Ectodermal cell (in vitro differentiated cells): Measurements from ENCODE around the gene DNAJC30.

Experiments used
- H3K27ac ChIP-seq: 2 replicates; pipeline ENCODE4 v1.7.0; 2013; ENCODE audit warnings: mild to moderate bottlenecking, low read depth, low read length; ENCODE audit not compliant: insufficient read depth, poor library complexity, severe bottlenecking
- H3K27me3 ChIP-seq: 2 replicates; pipeline ENCODE4 v1.7.0; 2013; ENCODE audit warnings: mild to moderate bottlenecking, low read length; ENCODE audit not compliant: insufficient read depth, control insufficient read depth, poor library complexity, severe bottlenecking
- H3K36me3 ChIP-seq: one replicate; pipeline ENCODE4 v1.7.0; 2013; ENCODE audit warnings: low read length; ENCODE audit not compliant: control insufficient read depth, insufficient read depth
- H3K4me1 ChIP-seq: one replicate; pipeline ENCODE4 v1.7.0; 2013; ENCODE audit warnings: low read length; ENCODE audit not compliant: control insufficient read depth, insufficient read depth
- H3K4me3 ChIP-seq: 2 replicates; pipeline ENCODE4 v1.7.0; 2013; ENCODE audit warnings: low read depth, low read length, control low read depth; ENCODE audit not compliant: insufficient read depth
- H3K9me3 ChIP-seq: 2 replicates; pipeline ENCODE4 v1.7.0; 2013; ENCODE audit warnings: mild to moderate bottlenecking, low read length, moderate library complexity; ENCODE audit not compliant: control insufficient read depth
- WGBS, 2 experiments: methylation state at CpG; one replicate each; pipeline ENCODE4 v1.1.7; 2013; ENCODE audit warnings: missing lambda C conversion rate in 2 of 2; 5-methylcytosine and 5-hydroxymethylcytosine counted together

Gene DNAJC30

DNA sequence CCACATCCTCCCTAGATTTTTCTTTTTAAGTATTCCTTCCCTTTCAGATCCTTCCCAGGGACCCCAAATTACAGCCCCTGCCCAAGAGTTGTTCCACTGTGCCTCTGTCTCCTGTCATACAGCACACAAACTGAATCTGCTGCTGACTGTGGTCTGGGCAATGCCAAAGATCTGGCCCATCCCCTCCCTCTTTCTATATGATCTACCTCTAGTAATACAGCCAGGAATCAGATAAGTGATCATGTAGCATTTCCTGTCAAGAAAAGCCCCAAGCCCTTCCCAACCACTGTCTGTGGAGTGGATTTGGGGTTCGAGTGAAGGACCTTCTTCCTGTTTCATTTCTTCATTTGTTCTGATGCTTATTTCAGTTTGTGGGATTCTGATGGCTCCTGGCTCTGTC lies 29.5 kb upstream of the DNAJC30 start:
- no peak overlapping the region for H3K27ac ChIP-seq
- WGBS, 2 experiments = 84 to 89% methylated on average over 1 of the region's 1 CpG
- H3K4me3 ChIP-seq = no peak overlapping the region

DNA sequence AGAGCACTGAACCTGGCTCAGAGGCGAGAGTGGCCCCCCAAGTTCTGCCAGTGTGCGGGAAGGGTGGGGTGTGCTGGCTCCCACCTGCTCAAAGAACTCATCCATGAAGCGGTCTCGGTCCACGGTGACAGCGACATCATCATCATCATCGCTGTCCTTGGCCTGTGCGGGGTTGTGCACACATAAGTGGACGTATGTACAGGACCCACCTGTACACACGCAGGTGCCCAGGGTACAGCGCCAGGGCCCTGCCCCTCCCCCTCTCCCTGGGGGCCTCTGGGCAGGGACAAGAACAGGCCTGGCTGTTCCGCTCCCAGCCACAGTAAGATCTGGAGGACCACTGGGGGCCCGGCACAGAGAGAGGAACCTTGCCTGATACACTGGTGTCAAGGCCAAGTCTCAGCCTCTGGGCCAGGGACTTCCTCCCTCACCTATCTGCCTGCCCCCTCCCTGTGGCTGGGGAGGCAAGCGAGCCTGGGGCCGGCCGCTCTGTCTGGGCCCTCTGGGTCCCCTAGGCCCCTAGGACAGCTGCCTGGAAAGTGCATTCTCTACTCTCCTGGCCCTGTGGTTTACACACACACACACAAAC lies 25.8 kb upstream of the DNAJC30 start:
- Histone ChIP-seq H3K4me3 (no peak overlapping the region), H3K9me3 (no peaks in the 10 kb centered on the region), H3K36me3 (no peaks in the 10 kb centered on the region), H3K27me3 (no peaks in the 10 kb centered on the region), H3K27ac (no peak overlapping the region), H3K4me1 (no peaks in the 10 kb centered on the region)
- 96 to 97% methylated on average over 16 of the region's 16 CpGs for WGBS, 2 experiments

More for the DNA sequence above, 29.5 kb upstream of the DNAJC30 start:
- Histone ChIP-seq H3K4me1 (no peaks in the 10 kb centered on the region), H3K36me3 (no peaks in the 10 kb centered on the region), H3K27me3 (no peaks in the 10 kb centered on the region), H3K9me3 (no peaks in the 10 kb centered on the region)

DNA sequence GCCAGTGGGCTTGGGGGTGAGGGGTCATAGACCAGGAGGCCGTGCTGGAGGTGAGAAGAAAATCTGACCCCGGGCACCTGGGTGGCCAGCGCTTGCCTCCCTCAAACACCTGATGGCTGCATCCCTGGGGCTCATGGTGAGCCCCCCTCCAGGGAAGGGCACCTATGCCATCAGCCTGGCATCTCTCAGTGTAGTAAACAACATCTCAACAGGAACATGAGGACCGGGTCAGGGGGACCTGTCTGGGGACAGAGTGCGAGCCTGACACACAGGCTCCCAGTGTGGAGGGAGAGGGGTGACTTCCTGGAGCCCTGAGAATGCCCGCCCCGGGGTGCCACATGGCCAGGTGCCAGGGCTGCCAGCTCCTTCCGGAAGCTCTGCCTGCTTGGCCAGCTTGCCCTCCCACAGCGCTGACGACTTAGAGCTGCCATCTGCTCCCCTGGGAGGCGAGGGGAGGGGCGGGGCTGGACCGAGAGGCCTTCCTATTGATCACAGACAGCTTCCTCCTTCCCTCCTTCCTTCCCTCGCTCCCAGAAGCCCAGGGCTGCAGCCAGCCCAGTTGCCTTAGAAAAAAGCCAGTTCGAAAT lies 23.9 kb upstream of the DNAJC30 start:
- peaks cover 6% of the 10 kb centered on the region for H3K4me1 ChIP-seq
- no peaks in the 10 kb centered on the region for H3K36me3 ChIP-seq
- no peaks in the 10 kb centered on the region for H3K27me3 ChIP-seq
- no peak overlapping the region for H3K27ac ChIP-seq
- H3K4me3 ChIP-seq = no peak overlapping the region
- H3K9me3 ChIP-seq = no peaks in the 10 kb centered on the region
- WGBS, 2 experiments = 77 to 81% methylated on average over 15 of the region's 15 CpGs

DNA sequence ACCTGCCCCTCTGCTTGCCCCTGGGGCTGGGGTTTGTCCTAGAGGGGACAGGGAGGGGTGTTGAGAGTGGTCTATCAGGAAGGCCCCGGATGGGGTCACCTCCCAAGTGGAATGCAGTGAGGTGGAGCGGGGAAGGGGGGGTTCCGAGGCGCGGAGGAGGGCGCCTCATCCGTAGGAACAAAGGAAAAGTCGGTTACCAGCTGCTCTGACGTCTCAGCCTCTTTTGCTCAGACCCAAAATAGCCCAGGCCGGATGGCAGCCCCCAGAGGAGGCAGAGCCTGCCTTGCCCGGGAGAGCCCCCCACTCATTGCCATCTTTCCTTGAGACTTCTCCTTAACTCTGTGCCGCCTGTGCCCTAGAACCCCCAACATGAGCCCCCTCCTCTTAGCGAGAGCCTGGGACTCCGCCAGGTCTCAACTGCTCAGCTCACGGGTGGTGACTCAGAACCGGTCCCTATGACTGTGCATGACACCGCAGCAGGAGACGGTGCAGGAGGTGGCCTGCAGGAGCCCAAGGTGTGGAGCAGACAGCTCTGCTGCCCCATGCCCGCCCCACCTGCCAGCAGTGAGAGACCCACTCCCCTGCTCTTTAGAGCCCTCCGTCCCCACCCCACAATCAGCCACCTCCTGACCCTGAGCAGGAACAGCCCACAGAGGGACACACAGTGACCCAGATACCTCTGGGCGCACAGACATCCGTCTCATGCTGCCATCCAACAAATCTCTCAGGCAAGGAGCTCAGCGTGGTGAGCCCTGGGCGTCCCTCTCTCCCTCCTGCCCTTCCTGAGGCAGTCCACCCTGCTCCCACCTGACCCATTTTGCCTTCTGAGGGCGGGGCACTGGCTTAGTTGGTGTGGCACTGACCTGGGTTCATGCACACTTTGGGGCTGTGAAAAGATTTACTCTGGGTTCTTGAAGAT lies 23.1 kb upstream of the DNAJC30 start:
- H3K27me3 ChIP-seq = no peaks in the 10 kb centered on the region
- no peak overlapping the region for H3K27ac ChIP-seq
- H3K4me1 ChIP-seq = peaks cover 6% of the 10 kb centered on the region
- no peak overlapping the region for H3K4me3 ChIP-seq
- 87% methylated on average over 25 of the region's 25 CpGs for WGBS, 2 experiments
- no peaks in the 10 kb centered on the region for H3K36me3 ChIP-seq
- no peaks in the 10 kb centered on the region for H3K9me3 ChIP-seq

DNA sequence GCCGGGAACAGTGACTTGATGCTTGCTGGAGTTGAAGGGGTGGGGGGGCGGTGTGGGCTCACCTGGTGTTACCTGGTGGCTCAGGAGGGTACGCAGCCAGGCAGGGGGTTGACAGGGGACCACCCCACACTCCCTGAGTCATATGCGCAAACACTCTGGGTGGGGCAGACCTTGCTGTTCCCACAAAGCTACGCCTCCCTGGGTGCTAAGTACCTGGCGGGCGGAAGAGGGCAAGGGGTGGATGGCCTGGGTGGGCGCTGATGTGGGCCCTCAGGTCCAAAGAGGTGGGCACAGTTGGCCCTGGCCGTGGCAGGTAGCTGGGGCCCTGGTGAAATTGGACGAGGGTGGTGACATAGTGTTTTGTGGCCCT lies 22.3 kb upstream of the DNAJC30 start:
- Histone ChIP-seq H3K9me3 (no peaks in the 10 kb centered on the region), H3K4me1 (peaks cover 6% of the 10 kb centered on the region), H3K4me3 (no peak overlapping the region), H3K27ac (no peak overlapping the region), H3K36me3 (no peaks in the 10 kb centered on the region), H3K27me3 (no peaks in the 10 kb centered on the region)
- WGBS, 2 experiments = 93 to 95% methylated on average over 10 of the region's 10 CpGs

DNA sequence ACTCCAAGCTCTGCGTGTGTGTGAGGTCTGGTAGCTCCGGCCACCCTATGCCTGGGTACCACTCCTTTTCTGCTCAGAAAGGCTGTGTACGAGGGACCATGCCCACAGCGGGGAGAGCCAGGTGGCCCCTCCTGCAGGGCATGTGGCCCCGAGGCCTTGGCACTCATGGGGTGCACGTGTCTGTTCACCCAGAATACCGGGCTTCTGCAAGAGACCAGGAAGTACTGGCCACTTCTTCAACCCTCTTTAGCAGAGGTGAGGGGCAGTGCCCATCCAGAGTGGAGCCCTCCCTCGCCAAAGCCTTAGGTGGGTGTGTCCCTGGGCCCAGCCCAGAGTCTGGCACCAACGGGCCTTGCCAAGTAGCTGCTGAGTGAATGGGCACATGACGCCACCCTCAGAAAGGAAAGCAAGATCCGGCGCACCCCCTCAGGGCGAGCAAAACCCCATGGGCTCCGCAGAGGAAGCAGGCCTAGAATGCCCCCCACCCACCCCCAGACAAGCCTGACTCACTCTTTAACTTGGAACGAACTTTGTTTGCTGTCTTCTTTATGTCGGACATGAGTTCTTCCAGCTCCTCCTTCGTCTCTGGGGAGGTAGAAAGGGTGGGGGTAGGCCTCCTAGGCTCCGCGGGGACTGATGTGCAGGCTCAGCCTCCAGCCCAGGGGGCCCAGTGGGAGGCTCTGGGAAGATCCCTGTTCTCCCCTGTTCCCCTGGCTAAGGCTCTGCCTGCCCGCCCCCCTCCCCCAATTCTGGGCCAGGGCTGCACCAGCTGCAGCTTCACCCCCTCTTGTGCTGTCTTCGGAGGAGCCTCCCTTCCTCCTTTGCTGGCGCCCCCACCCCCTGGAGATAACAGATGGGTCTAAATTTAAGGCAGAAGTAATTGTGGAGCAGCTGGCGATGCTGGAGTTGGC lies 21.6 kb upstream of the DNAJC30 start:
- no peaks in the 10 kb centered on the region for H3K36me3 ChIP-seq
- peaks cover 6% of the 10 kb centered on the region for H3K4me1 ChIP-seq
- H3K9me3 ChIP-seq = no peaks in the 10 kb centered on the region
- no peak overlapping the region for H3K27ac ChIP-seq
- H3K27me3 ChIP-seq = no peaks in the 10 kb centered on the region
- WGBS, 2 experiments = 90 to 92% methylated on average over 23 of the region's 23 CpGs
- no peak overlapping the region for H3K4me3 ChIP-seq

DNA sequence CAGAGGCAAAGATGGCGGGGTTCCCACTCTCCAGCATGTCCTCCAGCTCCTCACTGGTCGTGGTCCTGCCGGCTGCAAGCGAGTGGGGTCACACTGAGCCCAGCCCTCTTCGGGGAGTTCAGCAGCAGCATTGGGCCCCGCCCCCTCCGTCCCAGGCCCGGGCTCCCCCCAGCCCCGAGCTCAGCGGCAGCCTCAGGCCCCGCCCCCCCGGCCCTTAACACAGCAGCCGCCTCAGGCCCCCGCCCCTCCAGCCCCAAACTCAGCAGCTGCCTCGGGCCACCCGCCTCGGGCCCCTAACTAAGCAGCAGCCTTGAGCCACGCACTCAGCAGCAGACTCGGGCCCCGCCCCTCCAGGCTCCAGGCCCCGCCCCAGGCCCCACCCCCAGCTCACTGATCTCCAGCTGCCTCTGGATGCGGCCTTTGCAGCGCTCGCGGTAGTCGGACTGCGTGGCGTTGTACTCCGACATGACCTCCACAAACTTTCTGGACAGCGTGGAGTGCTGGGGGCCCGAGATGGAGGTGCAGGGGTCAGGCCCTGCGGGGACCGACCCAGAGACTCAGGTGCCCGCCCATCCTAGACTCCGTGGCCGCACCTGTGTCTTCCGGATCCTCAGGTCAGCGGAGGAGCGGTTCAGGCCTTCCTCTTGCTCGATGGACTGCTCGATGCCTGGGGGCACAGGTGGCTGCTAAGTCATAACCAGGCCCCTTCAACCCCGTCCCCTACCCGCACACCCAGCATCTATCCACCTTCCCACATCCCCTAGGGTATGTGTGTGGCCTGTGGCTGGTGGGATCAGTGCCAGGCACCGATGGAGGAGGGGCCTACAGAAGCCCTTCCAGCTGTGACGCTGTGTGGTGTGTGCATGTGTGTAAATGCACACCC lies 20.7 kb upstream of the DNAJC30 start:
- Histone ChIP-seq H3K4me1 (peaks cover 6% of the 10 kb centered on the region), H3K36me3 (no peaks in the 10 kb centered on the region), H3K27ac (no peak overlapping the region), H3K9me3 (no peaks in the 10 kb centered on the region), H3K27me3 (no peaks in the 10 kb centered on the region), H3K4me3 (peak overlapping the region; percentile 10)
- 29 to 32% methylated on average over 40 to 45 of the region's 45 CpGs for WGBS, 2 experiments

DNA sequence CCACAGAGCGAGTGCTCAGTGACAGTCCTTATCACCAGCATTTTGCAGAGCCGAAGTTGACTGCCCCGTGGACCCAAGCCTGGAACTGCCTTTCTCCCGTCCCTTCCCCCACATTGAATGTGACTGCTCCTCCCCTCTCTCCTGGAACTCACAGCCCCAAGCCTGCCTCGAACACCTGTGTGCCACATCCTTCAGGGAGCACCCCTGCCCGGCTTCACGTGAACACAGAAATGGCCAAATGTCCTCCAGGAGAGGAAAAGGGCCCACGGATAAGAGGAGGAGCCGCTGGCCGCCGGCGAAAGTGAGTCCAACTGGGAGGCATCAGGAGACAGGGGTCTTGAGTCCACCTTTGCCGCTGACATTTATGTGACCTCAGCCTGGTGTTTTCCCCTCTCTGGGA lies 20.0 kb upstream of the DNAJC30 start:
- peaks cover 6% of the 10 kb centered on the region for H3K4me1 ChIP-seq
- H3K27me3 ChIP-seq = no peaks in the 10 kb centered on the region
- H3K4me3 ChIP-seq = peak overlapping the region; percentile 10
- no peaks in the 10 kb centered on the region for H3K9me3 ChIP-seq
- 68 to 70% methylated on average over 13 of the region's 13 CpGs for WGBS, 2 experiments
- H3K27ac ChIP-seq = no peak overlapping the region
- H3K36me3 ChIP-seq = no peaks in the 10 kb centered on the region

DNA sequence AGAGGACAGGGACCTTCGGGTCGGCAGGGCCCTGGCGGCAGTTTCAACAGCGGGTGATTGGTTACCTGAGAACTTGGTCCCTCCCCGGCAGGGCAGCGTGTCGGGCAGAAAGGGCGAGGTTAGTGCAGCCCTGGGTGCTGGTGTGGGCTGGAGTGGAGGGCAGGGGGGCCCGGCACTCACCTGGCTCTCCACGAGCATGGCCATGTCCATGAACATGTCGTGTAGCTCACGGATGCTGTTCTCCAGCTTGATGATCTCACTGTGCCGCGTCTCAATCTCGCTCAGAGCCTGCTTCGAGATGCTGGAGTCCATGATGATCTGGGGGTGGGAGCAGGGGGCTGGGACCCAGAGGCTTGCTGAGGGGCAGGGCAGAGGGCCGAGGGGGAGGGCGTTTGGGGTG lies 19.4 kb upstream of the DNAJC30 start:
- H3K36me3 ChIP-seq = peaks cover 2% of the 10 kb centered on the region
- 92% methylated on average over 18 of the region's 18 CpGs for WGBS, 2 experiments
- no peaks in the 10 kb centered on the region for H3K9me3 ChIP-seq
- H3K4me1 ChIP-seq = peaks cover 6% of the 10 kb centered on the region
- no peak overlapping the region for H3K4me3 ChIP-seq
- H3K27ac ChIP-seq = no peak overlapping the region
- no peaks in the 10 kb centered on the region for H3K27me3 ChIP-seq
